CD4-positive, alpha-beta T cell treated with Interleukin-21 for 1 hour (primary cell): ENCODE results near the gene N4BP2.
A peak's percentile ranks its signal among the peaks of the same experiment; 100 is the strongest.
"Not testable (repeated sequence)": the region's sequence is repeated elsewhere in the genome, so short reads cannot be mapped to it uniquely, and the experiment has no call there.

Experiments
- DNase-seq: peaks from one replicate; pipeline ENCODE4 v3.0.0-alpha.2; 2020

Gene N4BP2

DNA sequence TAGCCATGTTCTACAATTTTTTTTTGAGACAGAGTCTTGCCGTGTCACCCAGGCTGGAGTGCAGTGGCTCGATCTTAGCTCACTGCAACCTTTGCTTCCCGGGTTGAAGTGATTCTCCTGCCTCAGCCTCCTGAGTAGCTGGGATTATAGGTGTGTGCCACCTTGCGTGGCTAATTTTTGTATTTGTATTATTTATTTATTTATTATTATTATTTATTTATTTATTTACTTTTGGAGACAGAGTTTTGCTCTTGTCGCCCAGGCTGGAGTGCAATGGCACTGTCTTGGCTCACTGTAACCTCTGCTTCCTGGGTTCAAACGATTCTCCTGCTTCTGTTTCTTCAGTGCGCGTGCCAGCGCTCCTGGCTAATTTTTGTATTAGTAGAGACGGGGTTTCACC, 36.8 kb downstream of the N4BP2 start:
- DNase-seq = not testable (repeated sequence)

DNA sequence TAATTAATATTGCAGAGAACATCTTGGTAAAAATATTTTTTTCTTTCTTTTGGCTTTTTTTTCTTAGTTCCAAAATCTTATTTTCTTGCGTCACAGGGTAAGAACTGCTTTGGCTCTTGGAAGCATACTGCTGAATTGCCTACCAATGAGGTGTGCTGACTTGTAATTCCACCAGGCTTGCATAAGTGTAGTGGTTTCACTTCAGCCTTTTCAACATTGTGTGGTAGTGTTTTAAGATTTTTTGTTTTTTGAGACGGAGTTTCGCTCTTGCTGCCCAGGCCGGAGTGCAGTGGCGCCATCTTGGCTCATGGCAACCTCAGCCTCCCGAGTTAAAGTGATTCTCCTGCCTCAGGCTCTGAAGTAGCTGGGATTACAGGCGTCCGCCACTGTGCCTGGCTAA, 42.4 kb downstream of the N4BP2 start:
- DNase-seq = no peak

DNA sequence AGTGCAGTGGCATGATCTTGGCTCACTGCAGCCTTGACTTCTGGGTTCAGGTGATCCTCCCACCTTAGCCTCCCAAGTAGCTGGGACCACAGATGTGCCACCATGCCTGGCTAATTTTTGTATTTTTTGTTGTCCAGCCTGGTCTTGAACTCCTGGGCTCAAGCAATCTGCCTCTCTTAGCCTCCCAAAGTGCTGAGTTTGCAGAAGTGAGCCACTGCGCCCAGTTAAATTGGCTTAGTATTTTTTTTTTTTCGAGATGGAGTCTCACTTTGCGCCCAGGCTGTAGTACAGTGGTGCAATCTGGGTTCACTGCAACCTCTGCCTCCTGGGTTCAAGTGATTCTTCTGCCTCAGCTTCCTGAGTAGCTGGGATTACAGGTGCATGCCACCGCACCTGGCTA, 50.5 kb downstream of the N4BP2 start:
- not testable (repeated sequence) for DNase-seq

DNA sequence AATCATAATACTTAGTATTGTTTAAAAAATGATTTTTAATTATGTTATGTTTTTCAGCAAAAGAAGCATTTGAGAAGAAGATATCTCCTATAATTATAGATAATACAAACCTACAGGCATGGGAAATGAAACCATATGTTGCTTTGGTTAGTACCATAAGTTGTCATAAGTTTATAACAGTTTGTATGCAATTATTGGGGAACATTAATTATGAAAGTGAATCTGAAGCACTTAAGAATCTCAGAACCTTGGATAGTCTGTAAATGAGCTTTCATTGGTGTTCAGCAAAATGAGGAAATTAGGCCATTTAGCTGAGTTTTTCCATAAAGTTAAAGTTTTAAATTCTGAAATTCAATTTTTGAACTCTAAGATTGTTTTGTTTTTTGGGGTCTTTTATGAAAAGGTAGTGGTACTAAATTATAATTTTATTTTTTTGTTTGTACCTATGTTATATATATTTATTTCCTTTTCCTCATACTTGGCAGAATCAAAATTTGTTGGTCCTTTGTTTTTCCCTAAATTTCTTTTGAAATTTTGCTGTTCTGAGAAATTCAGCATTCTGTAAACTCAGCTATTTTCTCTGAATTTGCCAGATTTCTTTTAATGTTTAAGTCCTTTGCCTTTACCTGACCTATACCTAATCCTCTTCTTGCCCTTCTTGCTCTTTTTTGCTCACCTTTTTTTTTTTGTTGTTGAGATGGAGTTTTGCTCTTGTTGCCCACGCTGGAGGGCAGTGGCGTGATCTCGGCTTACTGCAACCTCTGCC, 55.6 kb downstream of the N4BP2 start:
- no peak for DNase-seq

DNA sequence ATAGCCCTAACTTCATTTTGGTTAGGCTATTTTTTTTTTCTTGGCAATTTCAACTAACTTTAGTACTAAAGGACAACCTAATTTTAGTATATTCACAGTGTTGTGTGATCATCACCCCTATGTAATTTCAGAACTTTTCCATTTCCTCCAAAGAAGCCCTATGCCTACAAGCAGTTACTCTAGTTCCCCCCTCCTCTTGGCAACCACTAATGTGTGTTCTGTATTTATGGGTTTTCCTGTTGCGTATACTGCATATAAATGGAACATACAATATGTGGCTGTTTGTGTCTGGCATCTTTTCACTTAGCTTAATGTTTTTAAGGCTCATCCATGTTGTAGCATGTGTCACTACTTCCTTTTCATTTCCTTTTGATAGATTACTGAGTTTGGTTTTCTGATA, 57.6 kb downstream of the N4BP2 start:
- DNase-seq = no peak

DNA sequence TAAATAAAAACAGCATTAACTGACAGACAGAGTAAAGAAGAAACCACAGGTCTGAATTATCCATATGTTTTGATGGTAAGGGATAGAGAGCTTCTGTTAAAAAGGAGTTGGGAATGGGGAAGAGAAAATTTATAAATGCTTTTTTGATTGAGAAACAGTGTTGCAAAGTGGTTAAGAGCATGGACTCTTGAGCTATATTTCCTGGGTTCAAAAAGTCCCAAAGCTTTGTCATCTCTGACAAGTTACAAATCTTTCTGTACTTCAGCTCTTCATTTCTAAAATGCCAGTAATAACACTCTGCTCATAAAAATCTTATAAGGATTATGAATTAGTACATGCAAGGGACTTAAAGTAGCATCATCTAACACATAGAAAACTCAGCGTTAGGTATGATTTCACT, 62.2 kb downstream of the N4BP2 start:
- DNase-seq = no peak

DNA sequence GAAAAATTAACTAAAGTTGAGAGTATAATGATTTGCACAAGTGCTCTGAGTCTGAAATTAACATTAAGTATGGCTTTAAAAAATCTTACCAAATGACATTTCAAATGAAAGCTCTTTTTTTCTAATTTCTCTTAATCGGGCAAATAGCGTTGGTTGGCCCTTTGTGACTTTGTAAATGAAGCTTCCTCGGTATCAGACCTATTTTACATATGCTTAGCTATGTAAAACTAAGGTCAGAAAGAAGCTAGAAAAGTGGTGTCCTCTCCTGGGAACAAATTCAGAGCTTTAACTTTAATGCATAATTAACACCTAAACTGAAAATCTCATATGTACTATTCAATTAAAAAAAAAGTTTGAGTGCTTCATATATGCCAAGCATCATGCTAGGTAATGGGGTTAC, 62.7 kb downstream of the N4BP2 start:
- no peak for DNase-seq

DNA sequence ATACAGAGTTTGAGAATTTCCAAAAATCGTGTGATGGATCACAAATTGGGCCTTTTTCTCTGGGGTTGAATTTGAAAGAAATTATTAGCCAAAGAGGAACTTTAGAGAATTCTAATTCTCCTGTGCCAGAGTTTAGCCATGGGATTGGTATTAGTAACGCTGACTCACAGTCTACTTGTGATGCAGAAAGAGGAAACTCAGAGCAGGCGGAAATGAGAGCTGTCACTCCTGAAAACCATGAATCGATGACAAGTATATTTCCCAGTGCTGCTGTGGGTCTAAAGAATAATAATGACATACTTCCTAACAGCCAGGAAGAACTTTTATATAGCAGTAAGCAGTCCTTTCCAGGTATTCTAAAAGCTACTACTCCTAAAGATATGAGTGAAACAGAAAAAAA, 64.9 kb downstream of the N4BP2 start:
- DNase-seq = peak; percentile 13

DNA sequence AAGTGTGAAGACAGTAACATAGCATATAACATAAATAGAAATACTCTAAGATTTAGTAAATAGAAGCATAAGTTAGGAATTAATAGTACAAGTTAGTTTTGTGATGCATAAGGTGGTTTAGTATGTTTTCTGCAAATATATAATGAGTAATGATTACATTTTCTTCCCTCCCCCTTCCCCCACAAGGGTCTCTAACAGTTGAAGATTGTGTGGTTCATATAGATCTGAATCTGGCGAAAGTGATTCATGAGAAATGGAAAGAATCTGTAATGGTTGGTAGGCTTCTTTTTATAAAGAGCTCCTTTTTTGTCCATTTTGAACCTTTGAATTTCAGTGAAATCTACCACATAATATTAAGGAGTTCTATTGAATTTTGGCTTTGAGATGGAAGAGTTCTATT, 66.3 kb downstream of the N4BP2 start:
- no peak for DNase-seq

DNA sequence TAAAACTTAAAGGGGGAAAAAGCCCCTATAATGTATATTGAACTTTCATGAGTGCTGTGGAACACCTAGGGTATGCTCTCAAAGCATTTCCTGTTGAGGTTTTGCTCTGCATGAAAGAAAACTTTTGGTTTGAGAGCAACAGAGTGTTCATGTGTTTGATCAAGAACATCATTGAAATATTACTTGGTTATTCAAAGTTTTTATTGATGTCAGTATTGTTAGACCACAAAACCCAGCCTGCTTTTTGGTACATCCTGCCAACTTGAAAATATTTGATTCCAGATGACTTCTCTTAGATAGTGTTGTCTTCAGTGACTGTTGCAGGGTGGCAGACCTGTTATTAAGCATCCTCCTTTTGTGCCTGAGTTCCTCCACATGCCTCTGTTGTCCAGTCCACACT, 68.0 kb downstream of the N4BP2 start:
- peak; percentile 52 for DNase-seq

DNA sequence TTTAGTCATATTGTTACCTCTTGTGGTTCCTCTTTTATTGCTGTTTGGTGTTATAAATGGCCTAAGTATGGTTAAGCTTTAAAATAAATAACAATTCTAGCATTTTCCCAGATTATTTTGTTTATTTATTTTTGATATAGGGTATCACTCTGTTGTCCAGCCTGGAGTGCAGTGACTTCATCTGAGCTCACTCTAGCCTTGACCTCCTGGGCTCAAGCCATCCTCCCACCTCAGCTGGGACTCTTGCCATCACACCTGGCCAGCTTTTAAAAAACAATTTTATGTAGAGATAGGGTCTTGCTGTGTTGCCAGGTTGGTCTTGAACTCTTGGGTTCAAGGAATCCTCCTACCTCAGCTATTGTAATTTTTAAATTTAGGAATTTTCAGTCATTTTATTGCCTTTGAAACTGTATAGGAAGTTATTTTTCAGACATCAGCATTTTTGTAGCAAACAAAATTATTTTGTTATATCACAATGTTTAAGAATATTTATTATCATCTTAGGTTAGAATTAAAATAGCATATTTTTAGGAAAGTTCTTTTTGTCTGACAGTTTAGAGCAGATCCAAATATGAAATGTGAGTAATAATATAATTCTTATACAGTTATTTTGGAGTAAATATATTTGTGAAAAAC, 73.9 kb downstream of the N4BP2 start:
- no peak for DNase-seq

DNA sequence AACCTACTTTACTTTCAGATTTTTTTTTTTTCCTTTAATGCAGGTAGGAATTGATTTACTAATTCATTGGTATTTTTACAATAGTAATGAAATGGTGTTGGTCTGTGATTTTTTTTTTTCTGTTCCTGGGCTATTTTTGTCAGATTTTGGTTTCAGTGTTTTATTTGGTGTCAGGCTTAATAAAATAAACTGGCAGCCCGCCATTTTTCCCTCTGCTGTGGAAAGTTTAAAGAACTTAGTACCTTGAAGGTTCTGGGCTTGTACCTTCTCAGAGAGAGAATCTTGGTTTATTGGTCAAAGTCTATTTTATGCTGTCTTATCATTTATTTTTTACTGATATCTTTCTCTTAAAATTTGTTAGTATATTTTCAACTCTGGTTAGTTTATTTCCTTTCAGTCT, 76.2 kb downstream of the N4BP2 start:
- DNase-seq = no peak

DNA sequence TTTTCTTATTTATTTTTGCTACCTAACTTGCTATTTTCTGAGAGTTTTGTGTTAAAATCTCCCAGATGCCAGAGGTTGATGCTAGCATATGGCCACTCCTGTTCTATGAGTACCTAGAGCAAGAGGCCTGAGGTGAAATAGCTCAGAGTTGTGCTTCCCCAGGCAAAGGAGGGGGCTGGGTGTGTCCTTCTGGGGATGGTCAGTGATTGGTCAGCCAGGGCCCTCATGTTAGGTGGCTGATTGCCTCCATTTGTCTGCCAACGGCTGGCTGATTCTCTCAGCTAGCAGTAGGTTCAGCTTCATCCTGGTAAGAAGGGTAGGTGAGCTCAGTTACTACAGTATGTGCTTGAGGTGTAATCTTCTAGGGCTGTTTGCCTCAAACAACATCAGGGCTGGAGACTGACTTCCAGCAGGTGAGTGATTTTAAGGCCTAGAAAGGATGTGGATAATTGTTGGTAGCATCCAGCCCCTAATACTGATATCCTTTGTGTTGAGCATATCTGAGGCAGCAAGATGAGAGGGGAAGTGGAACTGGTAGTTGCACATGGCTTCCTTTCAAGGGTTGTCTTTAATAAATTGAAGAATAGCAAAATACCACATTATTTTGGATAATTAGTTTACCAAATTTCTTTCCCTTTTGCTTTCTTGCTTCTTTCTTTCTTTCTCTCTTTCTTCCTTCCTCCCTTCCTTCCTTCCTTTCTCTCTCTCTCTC, 77.7 kb downstream of the N4BP2 start:
- DNase-seq = no peak

DNA sequence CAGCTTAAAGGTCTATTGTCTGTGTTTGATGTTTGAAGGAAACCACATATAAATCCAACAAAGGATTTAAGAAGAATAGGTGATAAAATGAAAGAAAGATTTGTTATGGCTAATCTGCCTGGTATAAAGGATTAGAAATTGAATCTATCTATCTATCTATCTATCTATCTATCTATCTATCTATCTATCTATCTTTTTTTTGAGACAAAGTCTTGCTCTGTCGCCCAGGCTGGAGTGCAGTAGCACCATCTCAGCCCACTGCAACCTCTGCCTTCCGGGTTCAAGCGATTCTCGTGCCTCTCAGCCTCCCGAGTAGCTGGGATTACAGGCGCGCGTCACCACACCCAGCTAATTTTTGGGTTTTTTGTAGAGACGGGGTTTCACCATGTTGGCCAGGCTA, 79.6 kb downstream of the N4BP2 start:
- DNase-seq = not testable (repeated sequence)

DNA sequence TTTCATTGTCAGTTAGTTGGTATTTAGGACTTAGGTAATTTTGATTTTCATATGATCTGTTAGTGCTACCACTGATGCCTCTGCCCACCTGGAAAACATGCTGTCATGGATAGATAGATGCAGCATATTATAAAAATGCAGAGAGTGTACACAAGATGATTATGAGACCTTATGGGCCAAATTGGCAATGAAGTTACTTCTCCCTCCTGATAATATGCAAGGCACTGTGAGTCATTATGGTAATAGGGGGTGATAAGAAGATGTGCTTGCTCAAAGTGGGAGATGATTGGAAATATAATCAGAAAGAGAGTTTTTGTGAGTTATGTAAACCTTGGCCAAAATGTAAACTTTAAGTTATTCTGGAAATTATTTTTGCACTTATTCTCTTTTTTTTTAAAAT, 83.5 kb downstream of the N4BP2 start:
- no peak for DNase-seq

DNA sequence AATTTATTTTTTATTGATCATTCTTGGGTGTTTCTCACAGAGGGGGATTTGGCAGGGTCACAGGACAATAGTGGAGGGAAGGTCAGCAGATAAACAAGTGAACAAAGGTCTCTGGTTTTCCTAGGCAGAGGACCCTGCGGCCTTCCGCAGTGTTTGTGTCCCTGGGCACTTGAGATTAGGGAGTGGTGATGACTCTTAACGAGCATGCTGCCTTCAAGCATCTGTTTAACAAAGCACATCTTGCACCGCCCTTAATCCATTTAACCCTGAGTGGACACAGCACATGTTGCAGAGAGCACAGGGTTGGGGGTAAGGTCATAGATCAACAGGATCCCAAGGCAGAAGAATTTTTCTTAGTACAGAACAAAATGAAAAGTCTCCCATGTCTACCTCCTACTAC, 83.9 kb downstream of the N4BP2 start:
- DNase-seq = not testable (repeated sequence)

DNA sequence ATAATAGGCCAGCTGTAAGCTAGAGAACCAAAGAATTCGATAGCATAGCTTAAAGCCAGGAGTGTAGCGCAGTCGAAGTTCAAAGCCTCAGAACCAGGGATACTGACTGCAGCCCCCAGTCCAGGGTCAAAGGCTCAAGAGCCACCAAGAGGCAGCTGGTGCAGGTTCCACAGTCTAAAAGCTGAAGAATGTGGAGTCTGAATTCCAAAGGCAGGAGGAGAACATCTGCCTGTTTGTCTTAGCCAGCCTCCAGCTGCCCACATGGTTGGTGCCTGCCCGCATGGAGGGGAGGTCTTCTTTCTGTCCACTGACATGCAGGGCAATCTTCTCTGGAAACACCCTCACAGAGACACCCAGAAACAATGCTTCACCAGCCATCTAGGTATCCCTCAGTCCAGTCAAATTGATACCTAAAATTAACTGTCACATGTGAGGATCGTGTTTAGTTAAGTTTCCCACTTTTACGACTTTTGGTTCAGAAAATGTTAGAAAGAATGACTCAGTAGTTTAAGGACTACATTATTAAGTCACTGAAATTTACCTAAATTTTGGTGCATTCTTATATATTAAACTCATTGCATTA, 87.4 kb downstream of the N4BP2 start:
- no peak for DNase-seq

DNA sequence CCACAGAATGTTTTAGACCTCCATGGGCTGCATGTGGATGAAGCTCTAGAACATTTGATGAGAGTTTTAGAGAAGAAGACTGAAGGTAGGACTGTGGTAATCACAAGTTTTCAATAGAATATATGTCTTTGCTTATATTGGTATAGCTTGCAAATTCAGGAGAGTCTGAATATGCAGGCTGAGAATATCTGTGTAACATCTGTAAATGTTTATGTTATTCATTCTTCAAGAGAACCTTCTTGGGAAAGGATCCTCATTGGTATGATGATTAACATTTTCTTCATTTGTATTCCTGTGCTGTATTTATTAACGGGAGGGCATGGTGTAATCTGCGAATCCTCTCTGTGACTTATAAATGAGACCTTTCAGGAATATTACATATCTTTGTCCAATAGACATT, 88.1 kb downstream of the N4BP2 start:
- no peak for DNase-seq

DNA sequence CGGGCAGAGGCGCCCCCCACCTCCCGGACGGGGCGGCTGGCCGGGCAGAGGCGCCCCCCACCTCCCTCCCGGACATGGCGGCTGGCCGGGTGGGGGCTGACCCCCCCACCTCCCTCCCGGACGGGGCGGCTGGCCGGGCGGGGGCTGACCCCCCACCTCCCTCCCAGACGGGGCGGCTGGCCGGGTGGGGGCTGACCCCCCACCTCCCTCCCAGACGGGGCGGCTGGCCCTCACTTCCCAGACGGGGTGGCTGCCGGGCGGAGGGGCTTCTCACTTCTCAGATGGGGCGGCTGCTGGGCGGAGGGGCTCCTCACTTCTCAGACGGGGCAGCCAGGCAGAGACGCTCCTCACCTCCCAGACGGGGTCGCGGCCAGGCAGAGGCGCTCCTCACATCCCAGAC, 90.8 kb downstream of the N4BP2 start:
- not testable (repeated sequence) for DNase-seq

DNA sequence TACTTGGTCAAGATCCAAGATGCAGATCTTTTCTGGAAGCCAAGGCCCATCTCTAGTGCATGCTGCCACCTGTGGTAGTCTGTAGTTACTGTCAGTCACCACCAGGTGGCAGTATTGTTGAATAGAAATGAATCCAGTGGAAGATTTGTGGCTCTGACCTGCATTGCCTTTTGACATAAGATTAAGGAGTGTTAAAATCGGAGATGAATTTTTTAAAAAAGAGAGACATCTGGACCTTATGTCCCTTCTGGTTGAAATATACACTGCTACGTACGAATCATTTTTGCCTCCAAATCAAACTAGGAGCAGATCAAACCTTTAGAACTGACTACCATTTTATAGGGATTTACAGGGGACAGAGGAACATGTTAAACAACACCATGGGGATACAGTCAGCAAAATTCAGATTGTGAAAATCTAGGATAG, 93.3 kb downstream of the N4BP2 start:
- peak; percentile 88 for DNase-seq

DNA sequence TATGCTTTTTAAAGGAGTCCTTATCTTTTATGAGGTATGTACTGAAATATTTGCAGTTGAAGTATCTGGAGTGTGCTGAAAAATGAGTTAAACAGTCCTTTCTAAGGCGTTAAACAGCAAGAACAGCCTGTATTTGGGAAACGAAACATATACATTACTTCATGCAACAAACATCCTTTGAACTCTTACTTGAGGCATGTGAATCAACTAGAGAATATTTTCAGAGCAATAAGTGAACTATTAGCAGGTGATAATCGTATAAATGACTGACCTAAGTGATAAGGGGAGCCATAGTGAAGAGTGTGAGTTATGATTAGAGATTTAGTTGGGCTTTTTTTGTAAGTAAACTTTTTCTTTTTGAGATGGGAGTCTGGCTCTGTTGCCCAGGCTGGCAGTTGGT, 94.3 kb downstream of the N4BP2 start:
- DNase-seq = no peak

DNA sequence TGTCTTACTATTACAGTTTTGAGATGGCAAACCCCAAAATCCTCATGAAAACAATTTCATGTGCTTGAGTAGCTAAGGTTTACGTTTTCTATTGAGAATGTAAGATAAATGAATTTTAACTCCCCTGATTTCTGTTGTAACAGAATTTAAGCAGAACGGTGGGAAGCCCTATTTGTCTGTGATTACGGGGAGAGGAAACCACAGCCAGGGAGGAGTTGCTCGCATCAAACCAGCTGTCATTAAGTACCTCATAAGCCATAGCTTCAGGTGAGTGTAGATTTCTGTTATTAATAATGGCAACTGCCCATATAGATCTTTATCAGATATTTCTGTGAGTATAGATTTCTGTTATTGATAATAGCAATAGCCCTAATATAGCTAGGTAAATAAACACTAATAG, 96.0 kb downstream of the N4BP2 start:
- DNase-seq = peak; percentile 55

DNA sequence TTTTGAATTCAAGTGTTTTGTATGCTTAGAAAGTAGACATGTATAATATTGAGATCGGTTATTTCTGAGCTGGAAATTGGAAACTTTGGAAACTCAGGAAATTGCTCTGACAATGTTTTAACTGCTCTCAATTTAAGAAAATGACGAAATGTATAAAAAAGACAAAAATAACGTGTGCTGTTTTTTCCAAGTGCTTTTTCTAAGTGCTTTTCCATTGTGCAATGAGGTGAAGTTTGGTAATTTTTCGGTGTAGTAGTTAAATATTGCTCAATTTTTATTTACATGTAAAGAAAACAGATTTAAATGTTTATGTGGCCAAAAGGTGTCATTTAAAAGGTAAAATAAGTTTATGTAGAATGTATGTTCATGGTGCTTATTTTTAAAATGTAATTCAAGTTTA, 100.8 kb downstream of the N4BP2 start:
- no peak for DNase-seq

DNA sequence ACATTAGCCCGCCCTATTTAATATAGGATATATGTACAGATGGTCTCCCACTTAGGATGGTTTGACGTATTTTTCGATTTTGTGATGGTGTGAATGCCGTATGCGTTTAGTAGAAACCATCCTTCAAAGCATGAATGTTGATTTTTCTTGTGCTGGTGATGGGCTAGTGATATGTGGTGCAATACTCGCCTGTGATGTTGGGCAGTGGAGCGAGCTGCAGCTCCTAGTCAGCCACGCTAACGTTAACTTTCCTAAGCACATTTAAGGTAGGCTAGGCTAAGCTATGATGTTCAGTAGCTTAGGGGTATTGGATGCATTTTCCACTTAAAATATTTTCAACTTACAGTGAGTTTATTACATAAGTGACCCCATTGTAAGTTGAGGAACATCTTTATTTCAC, 103.6 kb downstream of the N4BP2 start:
- no peak for DNase-seq
